IPS-NIHi7 (cell line): ENCODE data around the gene MAZ.
"Not testable (repeated sequence)": the region's sequence is repeated elsewhere in the genome, so short reads cannot be mapped to it uniquely, and the experiment has no call there.

Experiments used
- DNase-seq: peaks from one replicate; pipeline ENCODE4 v3.0.0; 2012; ENCODE audit warnings: mixed read lengths; ENCODE audit errors: extremely low spot score

Gene MAZ

GRCh38 chr16:29806099-29806579 is at the start of gene MAZ:
TSS of gene MAZ (plus strand) at chr16:29806529. CDS start at chr16:29806702, 173 bp downstream.
- no peak for DNase-seq

GRCh38 chr16:29756654-29757053 is 49.7 kb upstream of the MAZ start:
- DNase-seq = no peak

GRCh38 chr16:29757086-29757485 is 49.2 kb upstream of the MAZ start:
- not testable (repeated sequence) for DNase-seq

- DNase-seq = peak; percentile 13
Measured at GRCh38 chr16:29757950-29758466, 48.3 kb upstream of the MAZ start.

- peak; percentile 8 for DNase-seq
Measured at GRCh38 chr16:29760567-29761279, 45.6 kb upstream of the MAZ start.

GRCh38 chr16:29761280-29761651 is 45.1 kb upstream of the MAZ start:
- DNase-seq = not testable (repeated sequence)

- DNase-seq = no peak
Measured at GRCh38 chr16:29761882-29762281, 44.4 kb upstream of the MAZ start.

- no peak for DNase-seq
Measured at GRCh38 chr16:29763326-29763725, 43.0 kb upstream of the MAZ start.

GRCh38 chr16:29765167-29766032 is 40.9 kb upstream of the MAZ start:
- DNase-seq = no peak

GRCh38 chr16:29766571-29766970 is 39.8 kb upstream of the MAZ start:
- DNase-seq = no peak

GRCh38 chr16:29767062-29767461 is 39.3 kb upstream of the MAZ start:
- no peak for DNase-seq

GRCh38 chr16:29769507-29769906 is 36.8 kb upstream of the MAZ start:
- DNase-seq = no peak

- no peak for DNase-seq
Measured at GRCh38 chr16:29770250-29770929, 35.9 kb upstream of the MAZ start.

- not testable (repeated sequence) for DNase-seq
Measured at GRCh38 chr16:29772330-29772729, 34.0 kb upstream of the MAZ start.

- DNase-seq = no peak
Measured at GRCh38 chr16:29774730-29775129, 31.6 kb upstream of the MAZ start.

- no peak for DNase-seq
Measured at GRCh38 chr16:29775742-29776408, 30.5 kb upstream of the MAZ start.

- DNase-seq = no peak
Measured at GRCh38 chr16:29777576-29778350, 28.6 kb upstream of the MAZ start, which contains the start of gene ZG16. TSS of gene ZG16 (plus strand) at chr16:29778256. CDS start at chr16:29779267, 1,011 bp downstream.

- DNase-seq = no peak
Measured at GRCh38 chr16:29779474-29779873, 26.9 kb upstream of the MAZ start.

GRCh38 chr16:29783094-29783953 is 23.0 kb upstream of the MAZ start:
- DNase-seq = not testable (repeated sequence)

- no peak for DNase-seq
Measured at GRCh38 chr16:29784157-29784556, 22.2 kb upstream of the MAZ start.
